Measurements from ENCODE around the gene CAMK2D.

The CAMK2D gene

DNA sequence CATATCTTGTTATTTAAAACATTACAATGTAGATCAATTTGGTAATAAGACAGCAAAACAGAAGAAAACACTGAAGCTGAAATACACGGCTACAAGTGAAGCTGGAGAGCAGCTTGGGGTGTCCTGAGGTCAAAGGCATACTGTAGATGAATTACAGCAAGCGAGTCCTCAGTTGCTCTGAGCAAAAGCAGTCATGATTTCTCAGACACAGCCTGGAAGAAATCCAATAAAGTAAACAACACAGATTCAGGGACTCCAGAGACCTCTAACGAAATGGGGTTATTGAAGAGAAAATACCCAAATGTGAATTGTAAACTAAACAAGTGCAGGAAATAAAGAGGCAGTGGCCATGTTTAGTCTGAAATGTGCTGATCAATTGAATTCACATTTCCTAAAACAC, 324.4 kb downstream of the CAMK2D start:
- DNase-seq (ENCODE audit: low read depth) = no peak

- DNase-seq (ENCODE audit: low read depth) = no peak
Observed at GRCh38 chr4:113436360-113436759, 325.2 kb downstream of the CAMK2D start.

DNA sequence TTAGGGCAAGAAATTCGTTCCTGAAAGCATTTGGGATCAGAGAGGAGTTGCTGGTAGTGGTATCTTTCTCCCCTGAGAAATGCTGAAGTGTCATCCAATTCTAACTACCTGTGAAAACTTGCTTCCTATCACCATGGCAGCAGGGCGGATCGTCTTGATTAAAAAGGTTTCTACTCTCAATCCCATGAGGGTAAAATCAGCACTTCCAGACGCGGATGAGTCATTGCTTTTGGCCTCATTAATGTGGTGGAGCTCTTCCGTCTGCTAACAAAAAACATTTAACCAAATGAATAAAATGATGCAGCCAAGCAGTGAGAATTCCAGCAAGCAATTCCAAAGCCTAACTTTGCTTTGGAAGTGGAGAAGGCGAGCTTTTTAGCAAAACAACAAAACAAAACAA, 325.6 kb downstream of the CAMK2D start:
- no peak for DNase-seq (ENCODE audit: low read depth)

- no peak for DNase-seq (ENCODE audit: low read depth)
Observed at GRCh38 chr4:113434247-113434587, 327.3 kb downstream of the CAMK2D start.

- DNase-seq (ENCODE audit: low read depth) = no peak
Observed at GRCh38 chr4:113433536-113434246, 327.8 kb downstream of the CAMK2D start.

DNA sequence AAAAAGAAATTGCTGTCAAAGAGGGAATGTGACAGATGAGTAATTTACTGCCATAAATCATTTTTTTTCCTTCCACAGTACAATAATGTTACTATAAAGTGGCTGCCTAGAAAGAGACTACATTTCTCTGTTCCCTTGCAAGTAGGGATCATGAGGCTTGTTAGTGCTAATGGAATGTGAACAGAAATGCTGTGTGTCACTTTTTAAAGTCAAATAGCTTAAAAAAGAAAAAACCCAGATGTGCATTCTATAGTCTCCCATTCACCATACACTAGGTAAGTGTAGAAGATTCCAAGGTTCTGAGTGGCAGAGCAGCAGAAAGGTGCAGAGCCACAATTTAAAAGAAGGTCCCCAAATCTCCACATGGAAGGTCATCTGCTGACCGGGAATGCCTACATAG, 328.4 kb downstream of the CAMK2D start:
- no peak for DNase-seq (ENCODE audit: low read depth)

GRCh38 chr4:113423631-113424030, 337.9 kb downstream of the CAMK2D start:
- no peak for DNase-seq (ENCODE audit: low read depth)

GRCh38 chr4:113420938-113421337, 340.6 kb downstream of the CAMK2D start:
- no peak for DNase-seq (ENCODE audit: low read depth)

- no peak for DNase-seq (ENCODE audit: low read depth)
Observed at GRCh38 chr4:113419631-113420030, 341.9 kb downstream of the CAMK2D start.

GRCh38 chr4:113411496-113411938, 350.0 kb downstream of the CAMK2D start:
- no peak for DNase-seq (ENCODE audit: low read depth)

- DNase-seq (ENCODE audit: low read depth) = no peak
Observed at GRCh38 chr4:113410686-113411085, 350.9 kb downstream of the CAMK2D start.

- DNase-seq (ENCODE audit: low read depth) = no peak
Observed at GRCh38 chr4:113409181-113409580, 352.4 kb downstream of the CAMK2D start.

GRCh38 chr4:113407409-113407808, 354.1 kb downstream of the CAMK2D start:
- no peak for DNase-seq (ENCODE audit: low read depth)

GRCh38 chr4:113406723-113407016, 354.9 kb downstream of the CAMK2D start:
- no peak for DNase-seq (ENCODE audit: low read depth)

DNA sequence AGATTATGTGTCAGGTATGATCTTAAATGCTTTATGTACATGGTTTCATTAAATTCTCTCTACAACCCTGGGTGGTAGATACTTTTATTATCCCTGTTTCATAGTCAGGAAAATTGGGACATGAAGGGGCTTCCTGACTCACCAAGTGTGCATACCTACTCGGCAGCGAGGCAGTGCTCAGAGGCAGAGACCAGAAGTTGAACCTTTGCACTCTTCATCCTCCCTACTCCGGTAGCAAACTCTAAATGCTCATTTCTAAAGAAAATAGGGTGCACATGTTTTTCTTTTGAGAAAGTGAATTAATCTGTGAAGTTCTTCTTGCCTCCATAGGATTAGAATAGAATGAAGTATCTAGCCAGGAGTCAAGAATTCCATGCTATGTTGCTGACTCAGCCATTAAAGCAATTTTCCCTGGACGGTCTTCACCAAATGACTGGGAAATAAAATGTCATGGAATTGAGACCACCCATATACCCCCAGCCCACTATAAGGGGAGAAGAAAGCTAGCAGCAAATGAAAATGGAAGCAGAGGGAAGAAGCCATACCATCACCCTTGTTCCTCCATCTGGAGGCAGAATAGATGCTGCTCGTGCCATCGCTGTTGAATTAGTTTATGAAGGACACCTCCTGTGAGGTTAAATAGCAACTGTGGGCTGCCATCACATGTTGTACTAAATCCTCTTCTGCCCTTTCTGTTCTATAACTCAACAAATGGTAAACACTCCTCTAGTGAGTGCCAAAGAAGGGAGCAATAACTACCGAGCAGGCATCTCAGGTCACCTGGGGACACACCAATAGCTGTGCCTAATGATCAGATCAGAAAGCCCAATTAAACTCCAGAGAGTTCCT, 355.4 kb downstream of the CAMK2D start:
- DNase-seq (ENCODE audit: low read depth) = no peak

GRCh38 chr4:113404841-113405240, 356.7 kb downstream of the CAMK2D start:
- no peak for DNase-seq (ENCODE audit: low read depth)

- no peak for DNase-seq (ENCODE audit: low read depth)
Observed at GRCh38 chr4:113404167-113404571, 357.4 kb downstream of the CAMK2D start.
